Transverse colon (tissue), 4 donors: Measurements from ENCODE around the gene LTN1. TPM values are rescaled to one million over a fixed set of nuclear protein-coding genes. Genes with fewer than 3 reads are reported as not detected.

Experiments
- DNase-seq: peaks from one replicate; pipeline ENCODE4 v3.0.0-alpha.2; 2019
- H3K27ac ChIP-seq, 4 donors: fragments of 200-600 bp; sonication (generic); 2 replicates each; pipeline ENCODE4 v1.5.1; 2016 to 2018; ENCODE audit warnings: inconsistent platforms in 4 of 4
- H3K27me3 ChIP-seq: fragments of 200-600 bp; sonication (generic); 2 replicates; pipeline ENCODE4 v1.5.1; 2017; ENCODE audit warnings: inconsistent platforms
- H3K36me3 ChIP-seq, 4 donors: fragments of 200-600 bp; sonication (generic); 2 replicates each; pipeline ENCODE4 v1.5.1; 2017 to 2019; ENCODE audit warnings: inconsistent platforms in 4 of 4
- H3K4me1 ChIP-seq, 4 donors: fragments of 200-600 bp; sonication (generic); 2 replicates each; pipeline ENCODE4 v1.5.1; 2017 to 2020; ENCODE audit warnings: inconsistent platforms in 4 of 4
- H3K4me3 ChIP-seq, 4 donors: fragments of 200-600 bp; sonication (generic); 1 replicate in 1 of 4; 2 replicates in 3 of 4; pipeline versions ENCODE4 v1.5.1 to v1.6.1; 2017 to 2019; ENCODE audit warnings: inconsistent platforms in 4 of 4
- H3K9me3 ChIP-seq, 2 donors: fragments of 200-600 bp; sonication (generic); 2 replicates each; pipeline ENCODE4 v1.5.1; 2017 to 2019; ENCODE audit warnings: inconsistent platforms in 2 of 2
- CTCF ChIP-seq, 5 experiments: fragments of 200-600 bp in 3 of 5; fragments of 450-650 bp in 2 of 5; sonication (generic) in 3 of 5; IDR thresholded peaks; 1 replicate in 2 of 5; 2 replicates in 3 of 5; pipeline ENCODE4 v1.5.1; 2016 to 2017; ENCODE audit warnings: antibody characterized with exemption in 5 of 5, inconsistent platforms in 3 of 5, mild to moderate bottlenecking in 2 of 5, moderate library complexity in 1 of 5
- EP300 ChIP-seq: sonication (generic); formaldehyde crosslinking; IDR thresholded peaks from one replicate; pipeline ENCODE4 v1.6.1; 2017; ENCODE audit warnings: antibody characterized with exemption, low read depth
- POLR2A ChIP-seq: fragments of 450-650 bp; IDR thresholded peaks from one replicate; pipeline ENCODE4 v1.6.1; 2016; ENCODE audit warnings: antibody characterized with exemption, mild to moderate bottlenecking, moderate library complexity
- POLR2AphosphoS5 ChIP-seq, 3 donors: sonication (generic); formaldehyde crosslinking; IDR thresholded peaks; one replicate each; pipeline ENCODE4 v1.6.1; 2016; ENCODE audit warnings: antibody characterized with exemption in 3 of 3
- WGBS, 2 donors: methylation state at CpG; one replicate each; pipeline ENCODE4 v1.1.5; 2018; ENCODE audit warnings: low coverage in 1 of 2; 5-methylcytosine and 5-hydroxymethylcytosine counted together
- in situ Hi-C, 4 donors: fragments of 200-750 bp; cut with MboI; loops; one replicate each; pipeline versions ENCODE4 v1.15.0 to v1.15.1; 2017; ENCODE audit warnings: low sequenced_read_pairs in 3 of 4, low pct_ligation_motif_present in 1 of 4, low pct_unique_long_range_greater_than_20kb in 1 of 4
- intact Hi-C: fragments of 100-400 bp; cut with DNase I; formaldehyde crosslinking; loops from one replicate; pipeline ENCODE4 v1.15.1; 2023; ENCODE audit warnings: low total_unique reads
- total RNA-seq, 4 donors: library from RNA; depleted of rRNA; stranded (reverse); fragments of >200 nt; gene quantifications; one replicate each; pipeline ENCODE4 v1.1.0, GENCODE V29; 2016

Gene LTN1
- total RNA-seq, 4 donors from 2014 or later = 13.9 to 36.5 (median 22.1) TPM

- H3K9me3 ChIP-seq = no peaks in the 10 kb centered on the region
- intact Hi-C loops = loop anchor here (5.0 kb wide), 1 partner anchor 426 kb away; no protein-coding TSS in a partner anchor
- H3K27me3 ChIP-seq = no peaks in the 10 kb centered on the region
- no peak overlapping the region for H3K4me3 ChIP-seq
- no peak for DNase-seq
- TF ChIP-seq EP300 = no peak
- H3K27ac ChIP-seq = no peak overlapping the region
- in situ Hi-C loops = loop anchor here in 1 of 4 donors (25.0 kb wide), 1 partner anchor 431 kb away; no protein-coding TSS in a partner anchor
- 65 to 73% methylated on average over 2 of the region's 2 CpGs for WGBS, 2 donors
- peaks cover 0 to 60% (median 20%) of the 10 kb centered on the region in 4 donors for H3K36me3 ChIP-seq
- H3K4me1 ChIP-seq = peaks cover 0 to 3% (median 0%) of the 10 kb centered on the region in 4 donors
These were observed 49.0 kb downstream of the LTN1 start for GRCh38 chr21:28943631-28944030.

GRCh38 chr21:28938726-28939125 is 54.0 kb downstream of the LTN1 start:
- peaks cover 0 to 16% (median 1%) of the 10 kb centered on the region in 4 donors for H3K4me1 ChIP-seq
- peaks cover 0 to 41% (median 15%) of the 10 kb centered on the region in 4 donors for H3K36me3 ChIP-seq
- TF ChIP-seq EP300 (no peak), POLR2AphosphoS5 (IDR thresholded peaks at IDR 0.05) (no peak), POLR2A (no peak), CTCF (IDR thresholded peaks at IDR 0.05) (no peak)
- intact Hi-C loops (no loop called here), in situ Hi-C loops (loop anchor here in 2 of 4 donors (10.0 to 25.0 kb wide), 2 partner anchors 194 to 426 kb away; no protein-coding TSS in a partner anchor)
- H3K9me3 ChIP-seq = no peaks in the 10 kb centered on the region
- H3K27ac ChIP-seq = no peak overlapping the region
- H3K4me3 ChIP-seq = no peak overlapping the region
- H3K27me3 ChIP-seq = no peaks in the 10 kb centered on the region
- 76 to 80% methylated on average over 2 of the region's 2 CpGs for WGBS, 2 donors
- no peak for DNase-seq

GRCh38 chr21:28937737-28938136 is 54.9 kb downstream of the LTN1 start:
- intact Hi-C loops (no loop called here), in situ Hi-C loops (loop anchor here in 2 of 4 donors (10.0 to 25.0 kb wide), 2 partner anchors 193 to 425 kb away; no protein-coding TSS in a partner anchor)
- peaks cover 0 to 32% (median 11%) of the 10 kb centered on the region in 4 donors for H3K36me3 ChIP-seq
- peaks cover 0 to 16% (median 1%) of the 10 kb centered on the region in 4 donors for H3K4me1 ChIP-seq
- no peaks in the 10 kb centered on the region for H3K9me3 ChIP-seq
- TF ChIP-seq CTCF (IDR thresholded peaks at IDR 0.05) (no peak), POLR2AphosphoS5 (IDR thresholded peaks at IDR 0.05) (no peak), EP300 (no peak), POLR2A (no peak)
- 63 to 83% methylated on average over 1 to 2 of the region's 2 CpGs for WGBS, 2 donors
- no peak overlapping the region for H3K27ac ChIP-seq
- DNase-seq = no peak
- H3K27me3 ChIP-seq = no peaks in the 10 kb centered on the region
- no peak overlapping the region for H3K4me3 ChIP-seq

GRCh38 chr21:28936721-28937120 is 56.0 kb downstream of the LTN1 start:
- DNase-seq = no peak
- H3K36me3 ChIP-seq = peaks cover 0 to 27% (median 11%) of the 10 kb centered on the region in 4 donors
- intact Hi-C loops = no loop called here
- 62 to 85% methylated on average over 2 of the region's 2 CpGs for WGBS, 2 donors
- in situ Hi-C loops = loop anchor here in 2 of 4 donors (10.0 to 25.0 kb wide), 2 partner anchors 192 to 424 kb away; no protein-coding TSS in a partner anchor
- no peak overlapping the region for H3K27ac ChIP-seq
- H3K4me1 ChIP-seq = peaks cover 0 to 16% (median 1%) of the 10 kb centered on the region in 4 donors
- TF ChIP-seq EP300 (no peak), POLR2A (no peak), CTCF (IDR thresholded peaks at IDR 0.05) (no peak), POLR2AphosphoS5 (IDR thresholded peaks at IDR 0.05) (no peak)
- no peaks in the 10 kb centered on the region for H3K27me3 ChIP-seq
- no peaks in the 10 kb centered on the region for H3K9me3 ChIP-seq
- H3K4me3 ChIP-seq = no peak overlapping the region

- intact Hi-C loops = no loop called here
- no peak overlapping the region for H3K4me3 ChIP-seq
- H3K4me1 ChIP-seq = peaks cover 0 to 16% (median 1%) of the 10 kb centered on the region in 4 donors
- DNase-seq = no peak
- H3K27me3 ChIP-seq = no peaks in the 10 kb centered on the region
- no peak for TF ChIP-seq CTCF (IDR thresholded peaks at IDR 0.05)
- no peak for TF ChIP-seq POLR2A
- TF ChIP-seq POLR2AphosphoS5 (IDR thresholded peaks at IDR 0.05) = no peak
- no peak for TF ChIP-seq EP300
- WGBS, 2 donors = 30 to 47% methylated on average over 1 of the region's 1 CpG
- peaks cover 0 to 29% (median 13%) of the 10 kb centered on the region in 4 donors for H3K36me3 ChIP-seq
- H3K27ac ChIP-seq = no peak overlapping the region
- in situ Hi-C loops = loop anchor here in 2 of 4 donors (10.0 to 25.0 kb wide), 2 partner anchors 191 to 424 kb away; no protein-coding TSS in a partner anchor
- H3K9me3 ChIP-seq = no peaks in the 10 kb centered on the region
These were observed 56.6 kb downstream of the LTN1 start for GRCh38 chr21:28936036-28936435.
